GM19025 (cell line): ENCODE data around the gene DLG1.
A peak's percentile ranks its signal among the peaks of the same experiment; 100 is the strongest.

Experiments used
- ATAC-seq: cut with Tn5 transposase; IDR thresholded peaks from one replicate; pipeline ENCODE4 v1.9.1; 2021; ENCODE audit warnings: mild to moderate bottlenecking, low read depth, moderate library complexity; ENCODE audit not compliant: unreplicated experiment

DLG1 gene

GRCh38 chr3:197023241-197023997, 275.0 kb downstream of the DLG1 start:
- peak; percentile 40 for ATAC-seq

- ATAC-seq, result no peak
Measured at GRCh38 chr3:197022405-197023231, 275.8 kb downstream of the DLG1 start.

- ATAC-seq, result no peak
Measured at GRCh38 chr3:197021729-197022404, 276.5 kb downstream of the DLG1 start.

- ATAC-seq, result no peak
Measured at GRCh38 chr3:197021231-197021630, 277.2 kb downstream of the DLG1 start.

DNA sequence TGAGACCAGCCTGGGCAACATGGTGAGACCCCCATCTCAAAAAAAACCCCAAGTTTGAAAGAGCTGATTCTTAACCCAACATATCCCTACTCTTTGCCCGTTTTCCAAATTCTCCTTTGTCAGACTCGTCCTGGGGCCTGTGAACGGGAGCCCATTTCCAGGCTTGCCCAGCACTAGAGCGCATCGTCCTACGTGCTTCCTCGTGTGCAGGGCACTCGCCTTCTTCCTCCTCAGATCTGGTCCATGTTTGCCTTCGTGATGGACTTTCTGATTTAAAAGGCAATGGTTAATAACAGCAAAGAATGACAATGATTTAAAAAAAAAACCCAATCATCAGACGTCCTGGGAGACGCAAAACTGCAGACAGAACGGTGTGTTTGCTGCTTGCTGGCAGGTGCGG, 278.9 kb downstream of the DLG1 start:
- no peak for ATAC-seq

- no peak for ATAC-seq
Measured at GRCh38 chr3:197019021-197019420, 279.4 kb downstream of the DLG1 start.

DNA sequence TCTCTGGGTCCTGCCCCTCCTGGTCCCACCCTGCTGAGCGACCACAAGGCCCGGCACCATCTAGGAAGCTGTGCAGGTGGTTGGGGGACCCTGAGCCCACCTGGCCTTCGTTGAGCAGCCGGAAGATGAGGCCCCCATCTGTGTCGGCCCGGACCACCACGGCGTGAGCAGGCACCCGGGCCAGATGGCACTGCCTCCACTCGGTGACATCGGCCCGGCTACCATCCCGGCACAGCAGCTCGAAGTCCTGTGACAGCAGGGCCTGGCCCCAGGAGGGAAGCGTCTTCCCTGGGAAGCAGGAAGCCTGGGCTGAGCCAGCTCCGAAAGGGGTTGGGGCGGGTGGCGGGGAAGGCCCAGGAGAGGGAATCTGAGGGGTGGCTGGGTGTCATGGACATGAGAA, 281.4 kb downstream of the DLG1 start:
- ATAC-seq, result no peak

- no peak for ATAC-seq
Measured at GRCh38 chr3:197015790-197016736, 282.3 kb downstream of the DLG1 start.

GRCh38 chr3:197014942-197015575, 283.4 kb downstream of the DLG1 start:
- ATAC-seq, result no peak

DNA sequence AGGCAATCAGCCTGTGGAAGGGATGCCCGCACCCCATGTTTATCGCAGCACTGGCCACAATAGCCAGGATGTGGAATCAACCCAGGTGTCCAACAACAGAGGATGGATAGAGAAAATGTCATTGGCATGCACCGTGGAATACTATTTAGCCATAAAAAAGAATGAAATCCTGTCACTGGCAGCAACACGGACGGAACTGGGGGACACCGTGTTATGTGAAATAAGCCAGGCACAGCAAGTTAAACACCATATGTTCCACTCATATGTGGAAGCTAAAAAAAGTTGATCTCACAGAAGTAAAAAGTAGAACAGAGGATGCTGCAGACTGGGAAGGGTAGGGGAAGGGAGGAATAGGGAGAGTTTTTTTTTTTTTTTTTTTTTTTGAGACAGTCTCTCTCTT, 284.4 kb downstream of the DLG1 start:
- no peak for ATAC-seq

GRCh38 chr3:197012540-197012883, 285.9 kb downstream of the DLG1 start:
- no peak for ATAC-seq

- no peak for ATAC-seq
Measured at GRCh38 chr3:197011780-197012539, 286.5 kb downstream of the DLG1 start.

- ATAC-seq, result no peak
Measured at GRCh38 chr3:197010556-197011351, 287.7 kb downstream of the DLG1 start.

GRCh38 chr3:197009532-197010019, 288.8 kb downstream of the DLG1 start:
- ATAC-seq, result no peak

DNA sequence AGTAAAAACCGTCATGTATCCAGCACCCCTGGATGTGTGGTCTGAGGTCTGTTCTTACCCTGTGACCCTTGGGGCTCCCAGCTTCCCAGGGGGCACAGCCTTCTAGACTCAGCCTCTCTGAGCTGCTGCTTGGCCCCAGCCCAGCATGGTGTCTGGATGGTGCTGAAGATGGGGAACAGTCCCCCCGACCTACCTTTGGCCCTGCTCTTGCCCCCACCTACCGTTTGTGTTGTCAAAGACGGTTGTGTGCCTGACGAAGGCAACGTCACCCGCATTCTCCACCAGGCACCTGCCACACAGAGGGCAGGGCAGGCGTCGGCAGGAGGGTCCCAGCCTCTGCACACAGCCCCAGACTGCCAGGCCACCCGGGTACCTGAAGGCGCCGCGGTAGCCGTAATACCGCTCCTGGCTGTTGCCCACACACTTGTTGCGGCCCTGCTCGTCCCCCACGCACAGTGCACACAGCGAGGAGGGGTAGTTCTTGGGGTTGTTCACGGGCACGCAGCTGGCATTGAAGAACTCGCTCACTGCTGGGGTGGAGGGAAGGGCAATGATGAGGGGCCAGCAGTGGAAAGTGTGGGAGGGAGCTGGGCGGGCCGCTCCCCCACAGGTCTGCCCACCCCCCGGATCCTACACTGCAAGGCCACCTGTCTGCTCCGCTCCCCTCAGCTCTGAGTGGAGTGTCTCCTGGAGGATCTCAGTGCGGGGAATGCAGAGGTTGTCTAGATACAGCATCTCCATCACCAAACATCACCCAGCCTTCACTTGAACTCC, 289.8 kb downstream of the DLG1 start:
- no peak for ATAC-seq

- no peak for ATAC-seq
Measured at GRCh38 chr3:197007953-197008352, 290.5 kb downstream of the DLG1 start.

DNA sequence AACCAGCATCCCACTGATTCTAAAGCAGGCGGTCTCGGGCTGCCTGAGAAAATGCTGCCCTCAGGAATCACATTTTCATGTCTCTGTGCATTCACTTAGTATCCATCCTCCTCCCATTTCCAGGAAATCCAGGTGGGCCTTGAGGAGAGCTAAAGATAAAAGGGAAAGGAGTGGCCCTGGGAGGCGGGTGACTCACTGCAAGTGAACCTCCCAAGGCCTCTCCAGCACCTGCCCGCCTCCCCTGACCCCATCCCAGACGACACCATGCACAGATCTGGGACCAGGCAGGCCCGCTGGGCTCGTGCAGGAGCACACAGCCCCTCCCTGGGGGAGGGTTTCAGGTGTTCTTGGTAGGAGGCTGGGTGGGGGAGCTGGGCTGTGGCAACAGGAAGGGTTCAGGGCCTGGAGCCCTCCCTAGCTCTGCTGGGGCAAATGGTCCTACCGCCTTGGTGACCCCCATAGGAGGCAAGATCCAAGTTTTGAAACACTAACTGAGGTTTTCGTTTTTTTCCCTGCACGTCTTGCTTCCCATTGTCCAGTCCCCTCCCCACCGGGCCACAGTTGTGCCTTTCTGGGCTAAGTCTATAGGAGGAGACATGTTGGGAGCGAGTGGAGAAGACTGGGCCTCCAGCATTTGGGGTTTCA, 291.0 kb downstream of the DLG1 start:
- no peak for ATAC-seq
